HepG2 (cell line): ENCODE results near the gene CDKL5. TPM values are rescaled to one million over a fixed set of nuclear protein-coding genes. Genes with fewer than 3 reads are reported as not detected.

Experiments
- ATAC-seq: fragments of 200-7000 bp; cut with Tn5 transposase; 3 replicates; pipeline ENCODE4 v1.9.1; 2020; ENCODE audit warnings: mild to moderate bottlenecking, moderate library complexity
- BruUV-seq: library from RNA; stranded (reverse); fragments of 400-500 nt; replicated peaks from 2 replicates; lab custom pipeline; 2021; lab: Mats Ljungman, UMichigan
- CTCF ChIA-PET: fragments of 300-600 bp; formaldehyde crosslinking; extraction: SDS; loops from one replicate; lab custom pipeline; 2021; ENCODE audit warnings: low total read pairs, inconsistent platforms, low intra/inter-chr PET ratio; lab: Yijun Ruan, JAX
- POLR2A ChIA-PET: fragments of 350-600 bp; sonication (Branson Sonifier 250); formaldehyde crosslinking; loops from one replicate; lab custom pipeline; 2020; ENCODE audit warnings: antibody characterized with exemption, inconsistent platforms; lab: Yijun Ruan, JAX
- DNase-seq: peaks from one replicate; pipeline ENCODE4 v3.0.0-alpha.2; 2015; ENCODE audit warnings: low spot score
- FAIRE-seq: peaks from 3 replicates; lab custom pipeline; 2011; peaks lifted over from hg19 to GRCh38; lab: Jason Lieb, UNC
- H2AFZ ChIP-seq: one replicate; pipeline ENCODE4 v1.6.1; 2011; ENCODE audit warnings: low read length, inconsistent platforms
- H3K27ac ChIP-seq: fragments of 300-600 bp; 3 replicates; pipeline ENCODE4 v1.8.0; 2011; ENCODE audit warnings: mixed run types, mild to moderate bottlenecking, mixed read lengths, low read length, inconsistent platforms; ENCODE audit not compliant: insufficient read depth; ENCODE audit errors: extremely low read length
- H3K27me3 ChIP-seq, 2 experiments: fragments of 200-600 bp in 1 of 2; 2 replicates in 1 of 2; 3 replicates in 1 of 2; pipeline versions ENCODE4 v1.6.0 to v1.8.0; 2011; ENCODE audit warnings: low read length in 2 of 2, mild to moderate bottlenecking in 2 of 2, moderate library complexity in 2 of 2, inconsistent platforms in 1 of 2; ENCODE audit not compliant: insufficient read depth in 2 of 2, control insufficient read depth in 1 of 2
- H3K36me3 ChIP-seq, 2 experiments: fragments of 200-600 bp in 1 of 2; replicated peaks in 1 of 2; 2 replicates in 1 of 2; 3 replicates in 1 of 2; pipeline versions ENCODE4 v1.5.1 to v1.8.0; 2011; ENCODE audit warnings: low read length in 2 of 2, inconsistent platforms in 1 of 2; ENCODE audit not compliant: insufficient read depth in 2 of 2, control insufficient read depth in 1 of 2
- H3K4me1 ChIP-seq: 2 replicates; pipeline ENCODE4 v1.5.1; 2012; ENCODE audit warnings: low read length, inconsistent platforms; ENCODE audit not compliant: insufficient read depth
- H3K4me2 ChIP-seq: 2 replicates; pipeline ENCODE4 v1.6.0; 2011; ENCODE audit warnings: low read depth, low read length, inconsistent platforms
- H3K4me3 ChIP-seq, 3 experiments: fragments of 200-600 bp in 1 of 3; sonication (generic), shearing (Covaris generic) in 1 of 3; replicated peaks in 1 of 3; 2 replicates each; pipeline ENCODE4 v1.5.1; 2011 to 2016; ENCODE audit warnings: low read length in 3 of 3, inconsistent platforms in 2 of 3, low read depth in 2 of 3, mild to moderate bottlenecking in 2 of 3, control low read depth in 1 of 3, mixed read lengths in 1 of 3; ENCODE audit not compliant: insufficient read depth in 1 of 3
- H3K79me2 ChIP-seq: one replicate; pipeline ENCODE4 v1.6.1; 2011; ENCODE audit warnings: low read length, inconsistent platforms; ENCODE audit not compliant: insufficient read depth
- H3K9ac ChIP-seq: 2 replicates; pipeline ENCODE4 v1.6.0; 2011; ENCODE audit warnings: mild to moderate bottlenecking, low read depth, low read length, inconsistent platforms; ENCODE audit not compliant: insufficient read depth
- H3K9me3 ChIP-seq: 2 replicates; pipeline ENCODE4 v1.5.1; 2012; ENCODE audit warnings: mild to moderate bottlenecking, low read length
- H4K20me1 ChIP-seq: 2 replicates; pipeline ENCODE4 v1.6.0; 2011; ENCODE audit warnings: inconsistent platforms, mild to moderate bottlenecking, low read length, moderate library complexity; ENCODE audit not compliant: insufficient read depth
- BATF2 ChIP-seq: sonication (generic); formaldehyde crosslinking; IDR thresholded peaks from 2 replicates; pipeline ENCODE4 v1.8.0; 2022; ENCODE audit warnings: mild to moderate bottlenecking, missing genetic modification reagents, moderate library complexity
- HMGXB4 ChIP-seq, 2 experiments: sonication (generic) in 1 of 2; formaldehyde crosslinking in 1 of 2; IDR thresholded peaks; 2 replicates each; pipeline versions ENCODE4 v1.4.0 to v1.6.1; 2018 to 2020; ENCODE audit warnings: missing genetic modification reagents in 2 of 2, borderline replicate concordance in 1 of 2, low read depth in 1 of 2, mild to moderate bottlenecking in 1 of 2, missing biosample characterization in 1 of 2
- NCOR1 ChIP-seq: fragments of 200-600 bp; sonication (generic); IDR thresholded peaks from 2 replicates; pipeline ENCODE4 v1.7.0; 2017; ENCODE audit warnings: antibody characterized with exemption, low read length, borderline replicate concordance
- NR2C2 ChIP-seq: sonication (generic); formaldehyde crosslinking; IDR thresholded peaks from 2 replicates; pipeline ENCODE4 v1.4.0; 2020; ENCODE audit warnings: missing genetic modification reagents, mild to moderate bottlenecking, moderate library complexity, borderline replicate concordance
- PCBP2 ChIP-seq: fragments of 200-400 bp; formaldehyde crosslinking; optimal IDR thresholded peaks from 2 replicates; pipeline ENCODE3; 2018; ENCODE audit warnings: low read length, low read depth; ENCODE audit not compliant: poor library complexity, severe bottlenecking
- PRDM15 ChIP-seq: sonication (generic); formaldehyde crosslinking; IDR thresholded peaks from 2 replicates; pipeline ENCODE4 v1.4.0; 2020; ENCODE audit warnings: missing genetic modification reagents
- REPIN1 ChIP-seq: sonication (generic); formaldehyde crosslinking; IDR thresholded peaks from 2 replicates; pipeline ENCODE4 v1.8.0; 2022; ENCODE audit warnings: missing genetic modification reagents, low read depth, mild to moderate bottlenecking, borderline replicate concordance
- SAP130 ChIP-seq: IDR thresholded peaks from 2 replicates; pipeline ENCODE4 v1.6.1; 2016; ENCODE audit warnings: low read depth
- SIN3B ChIP-seq: fragments of 150-350 bp; IDR thresholded peaks from 2 replicates; pipeline ENCODE4 v1.6.1; 2014; ENCODE audit warnings: low read length
- ZBTB44 ChIP-seq: sonication (generic); formaldehyde crosslinking; IDR thresholded peaks from 2 replicates; pipeline ENCODE4 v1.4.0; 2020; ENCODE audit warnings: missing genetic modification reagents
- ZKSCAN1 ChIP-seq: fragments of 150-350 bp; IDR thresholded peaks from 2 replicates; pipeline ENCODE4 v1.6.1; 2014; ENCODE audit warnings: low read length
- ZNF333 ChIP-seq: sonication (generic); formaldehyde crosslinking; IDR thresholded peaks from 2 replicates; pipeline ENCODE4 v1.4.0; 2020; ENCODE audit warnings: mild to moderate bottlenecking, missing genetic modification reagents, borderline replicate concordance
- ZNF343 ChIP-seq: sonication (generic); formaldehyde crosslinking; IDR thresholded peaks from 2 replicates; pipeline ENCODE4 v1.4.0; 2020; ENCODE audit warnings: mild to moderate bottlenecking, missing genetic modification reagents
- ZNF605 ChIP-seq: sonication (generic); formaldehyde crosslinking; IDR thresholded peaks from 2 replicates; pipeline ENCODE4 v1.8.0; 2022; ENCODE audit warnings: mild to moderate bottlenecking, missing genetic modification reagents
- WGBS: methylation state at CpG from one replicate; pipeline ENCODE4 v1.1.6; 2017; ENCODE audit warnings: low lambda C conversion rate; 5-methylcytosine and 5-hydroxymethylcytosine counted together
- in situ Hi-C: cut with HindIII; loops from 2 replicates; pipeline ENCODE4 v1.10.0; 2017; ENCODE audit warnings: low pct_unique_long_range_greater_than_20kb; ENCODE audit not compliant: extremely low pct_ligation_motif_present
- intact Hi-C: fragments of 100-400 bp; cut with micrococcal nuclease; formaldehyde crosslinking; loops from one replicate; pipeline ENCODE4 v1.10.0; 2022; ENCODE audit not compliant: unreplicated experiment
- polyA plus RNA-seq, 8 experiments: library from polyadenylated mRNA; depleted of rRNA in 3 of 8; stranded (reverse) in 7 of 8; unstranded in 1 of 8; fragments of >200 nt; fragmentation: Illumina TruSeq in 4 of 8; extraction: Trizol in 4 of 8; gene quantifications; 2 replicates each; pipeline versions ENCODE4 v1.2.1 to v1.2.3, GENCODE V29; 2011 to 2016; ENCODE audit warnings: low read depth in 4 of 8, missing spikeins in 1 of 8, mixed read lengths in 1 of 8; ENCODE audit not compliant: insufficient read depth in 1 of 8
- total RNA-seq, 5 experiments: library from RNA; depleted of rRNA; stranded (reverse); fragments of >200 nt; fragmentation: Illumina TruSeq; extraction: Trizol; gene quantifications; 2 replicates each; pipeline ENCODE4 v1.2.3, GENCODE V29; 2016; ENCODE audit warnings: low read depth in 1 of 5

Gene CDKL5
- total and polyA plus RNA-seq, 2 of the 13 experiments (the other 11 are each of a cell fraction or from before 2014, with no cell fraction given) = 2.8 to 7.0 TPM

- Histone ChIP-seq H3K27me3 (no peaks in the 10 kb centered on the region), H3K4me1 (peaks cover 14% of the 10 kb centered on the region), H4K20me1 (no peaks in the 10 kb centered on the region), H3K9ac (no peak overlapping the region), H3K79me2 (peaks cover 23% of the 10 kb centered on the region), H3K36me3 (no peaks in the 10 kb centered on the region), H3K9me3 (no peaks in the 10 kb centered on the region), H3K4me2 (no peak overlapping the region), H2AFZ (no peak overlapping the region)
- intact Hi-C loops (no loop called here), in situ Hi-C loops (loop anchor here (25.0 kb wide), 1 partner anchor 176 kb away; no protein-coding TSS in a partner anchor)
- CTCF ChIA-PET = no interaction called here
- BruUV-seq = no TSS peak
- TF ChIP-seq SAP130 (CRISPR knock-in tag) (no peak), ZNF333 (no peak), NCOR1 (no peak), REPIN1 (CRISPR knock-in tag) (no peak), BATF2 (CRISPR knock-in tag) (no peak), HMGXB4 (CRISPR knock-in tag; IDR thresholded peaks at IDR 0.05; ENCODE audit: borderline replicate concordance in 1 of 2, low read depth in 1 of 2) (no peak), NR2C2 (CRISPR knock-in tag) (no peak), ZNF343 (CRISPR knock-in tag) (no peak), PCBP2 (no peak), ZKSCAN1 (no peak), ZNF605 (CRISPR knock-in tag) (no peak), ZBTB44 (CRISPR knock-in tag) (no peak), PRDM15 (no peak), SIN3B (no peak)
- TF ChIP-seq, all 625 proteins: peak for 0
- 100% methylated on average over 1 of the region's 1 CpG for whole genome bisulfite sequencing
- no peak for ATAC-seq
- no peak for DNase-seq
- no peak overlapping the region for H3K27ac ChIP-seq
- POLR2A ChIA-PET = no interaction called here
- H3K4me3 ChIP-seq = no peak overlapping the region
- no peak for FAIRE-seq
Observed at GRCh38 chrX:18436017-18436416, 10.6 kb downstream of the CDKL5 start.
